Lower lobe of right lung (tissue), 2 donors: ENCODE measurements around the gene NXPH2. TPM values are rescaled to one million over a fixed set of nuclear protein-coding genes. Genes with fewer than 3 reads are reported as not detected.

Experiments
- ATAC-seq, 2 donors: fragments of 200-7000 bp; cut with Tn5 transposase; one replicate each; pipeline ENCODE4 v1.9.1; 2020 to 2022; ENCODE audit warnings: mild to moderate bottlenecking in 2 of 2, moderate library complexity in 2 of 2
- DNase-seq: peaks from one replicate; pipeline ENCODE4 v3.0.0-alpha.2; 2020
- H3K27ac ChIP-seq: fragments of 200-600 bp; one replicate; pipeline ENCODE4 v1.8.0; 2022
- H3K27me3 ChIP-seq: fragments of 200-600 bp; one replicate; pipeline ENCODE4 v1.8.0; 2022; ENCODE audit warnings: low read depth
- H3K36me3 ChIP-seq: fragments of 200-600 bp; one replicate; pipeline ENCODE4 v1.8.0; 2022; ENCODE audit warnings: mild to moderate bottlenecking
- H3K4me1 ChIP-seq: fragments of 200-600 bp; one replicate; pipeline ENCODE4 v1.8.0; 2022
- H3K4me3 ChIP-seq: fragments of 200-600 bp; one replicate; pipeline ENCODE4 v1.8.0; 2022; ENCODE audit warnings: mild to moderate bottlenecking
- H3K9me3 ChIP-seq: fragments of 200-600 bp; one replicate; pipeline ENCODE4 v1.8.0; 2022
- intact Hi-C: fragments of 100-400 bp; cut with DNase I; formaldehyde crosslinking; loops from one replicate; pipeline ENCODE4 v1.11.0; 2022
- long read RNA-seq: library from polyadenylated mRNA; unstranded; transcript quantifications from one replicate; pipeline ENCODE4 v2.0.0, GENCODE V29; 2021
- total RNA-seq: library from RNA; stranded (reverse); fragmentation: NEBNext Ultra II Directional; extraction: Animal tissue kit (Norgen Biotek cat#: 25700); gene quantifications from one replicate; pipeline ENCODE4 v1.2.1, GENCODE V29; 2021
- TF ChIP-seq, protein P1 (sequence below): fragments of 200-600 bp; IDR thresholded peaks from one replicate; pipeline ENCODE4 v1.8.0; 2022; ENCODE audit warnings: antibody characterized with exemption, mild to moderate bottlenecking
- donor health status: DM: no; HTN: yes; CAD: no; lungs with severe emphysema.

Gene NXPH2
- total RNA-seq: not detected
- long read RNA-seq: 0 reads

DNA sequence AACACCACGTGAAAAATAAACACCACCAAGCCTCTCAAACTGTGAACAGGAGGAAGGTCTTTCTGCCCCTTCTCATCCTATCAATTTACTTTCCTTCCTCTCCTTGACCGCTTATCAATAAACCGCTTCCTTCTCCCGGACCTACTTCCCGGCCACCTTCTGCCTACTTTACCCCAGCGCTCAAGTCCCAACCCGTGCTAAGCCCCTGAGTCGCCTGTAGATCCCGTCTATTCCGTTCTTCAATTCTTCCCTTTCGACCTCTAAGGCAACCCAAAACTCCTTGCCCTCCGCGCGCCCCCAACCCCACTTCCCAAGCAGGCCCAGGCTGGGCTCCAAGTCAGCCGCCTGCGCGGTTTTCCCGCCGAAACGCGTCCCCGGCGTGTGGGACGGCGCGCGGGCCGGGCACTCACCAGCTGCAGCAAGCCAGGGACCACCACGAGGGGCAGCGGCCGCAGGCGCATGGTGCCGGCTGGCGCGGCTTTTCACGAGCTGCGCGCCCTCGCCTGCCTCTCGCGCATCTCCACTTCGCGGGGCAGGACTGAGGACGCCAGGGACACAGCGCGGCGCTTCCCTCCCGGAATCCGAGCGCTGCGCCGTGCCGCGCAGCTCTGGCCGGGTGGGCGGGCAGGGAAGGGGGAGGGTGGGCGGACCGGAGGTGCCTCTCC lies at the start of gene NXPH2:
TSS of gene NXPH2 (minus strand) at position 610 of the 665 bp plus-strand sequence. CDS start at position 461, 149 bp downstream.
- ATAC-seq (peak; percentile 18 to 39), DNase-seq (no peak)
- H3K9me3 ChIP-seq: no peaks in the 10 kb centered on the region
- TF ChIP-seq, protein P1, sequence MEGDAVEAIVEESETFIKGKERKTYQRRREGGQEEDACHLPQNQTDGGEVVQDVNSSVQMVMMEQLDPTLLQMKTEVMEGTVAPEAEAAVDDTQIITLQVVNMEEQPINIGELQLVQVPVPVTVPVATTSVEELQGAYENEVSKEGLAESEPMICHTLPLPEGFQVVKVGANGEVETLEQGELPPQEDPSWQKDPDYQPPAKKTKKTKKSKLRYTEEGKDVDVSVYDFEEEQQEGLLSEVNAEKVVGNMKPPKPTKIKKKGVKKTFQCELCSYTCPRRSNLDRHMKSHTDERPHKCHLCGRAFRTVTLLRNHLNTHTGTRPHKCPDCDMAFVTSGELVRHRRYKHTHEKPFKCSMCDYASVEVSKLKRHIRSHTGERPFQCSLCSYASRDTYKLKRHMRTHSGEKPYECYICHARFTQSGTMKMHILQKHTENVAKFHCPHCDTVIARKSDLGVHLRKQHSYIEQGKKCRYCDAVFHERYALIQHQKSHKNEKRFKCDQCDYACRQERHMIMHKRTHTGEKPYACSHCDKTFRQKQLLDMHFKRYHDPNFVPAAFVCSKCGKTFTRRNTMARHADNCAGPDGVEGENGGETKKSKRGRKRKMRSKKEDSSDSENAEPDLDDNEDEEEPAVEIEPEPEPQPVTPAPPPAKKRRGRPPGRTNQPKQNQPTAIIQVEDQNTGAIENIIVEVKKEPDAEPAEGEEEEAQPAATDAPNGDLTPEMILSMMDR: no peak
- H3K36me3 ChIP-seq: no peaks in the 10 kb centered on the region
- H3K27ac ChIP-seq: no peak within 1 kb of the TSS
- intact Hi-C loops: no loop called here
- H3K27me3 ChIP-seq: peaks cover 58% of the 10 kb centered on the region
- peak within 1 kb of the TSS; percentile 28 for H3K4me3 ChIP-seq
- H3K4me1 ChIP-seq: peaks cover 15% of the 10 kb centered on the region

DNA sequence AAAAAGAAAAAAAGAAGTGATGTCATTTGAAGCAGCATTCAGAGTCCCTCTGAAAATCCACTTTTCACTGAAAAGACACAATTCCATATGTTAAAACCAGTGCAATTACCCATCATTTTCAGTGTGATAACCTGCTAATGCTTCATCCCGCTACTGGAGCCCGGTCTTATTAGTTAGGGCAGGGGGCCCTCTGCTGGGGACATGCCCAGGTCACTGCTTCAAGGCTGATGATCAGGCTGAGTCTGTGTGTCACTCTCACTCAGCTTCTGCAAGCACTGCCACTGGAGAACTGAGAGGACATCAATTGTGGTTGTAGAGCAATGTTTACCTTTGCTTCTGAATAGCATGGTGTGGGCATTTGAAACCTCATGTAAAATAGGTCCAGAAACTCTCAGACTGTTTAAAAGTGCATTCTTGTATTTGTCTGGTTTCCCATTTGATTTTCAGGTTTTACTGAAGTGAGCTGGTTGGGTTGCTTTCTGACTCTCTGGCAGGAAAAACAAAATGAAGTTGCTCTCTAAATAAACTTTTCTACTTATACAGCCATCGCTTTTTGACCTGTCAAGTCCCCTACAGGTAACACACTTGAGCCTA lies 49.2 kb upstream of the NXPH2 start:
- peak; percentile 50 to 61 for ATAC-seq
- no peaks in the 10 kb centered on the region for H3K36me3 ChIP-seq
- peak; percentile 42 for DNase-seq
- TF ChIP-seq, protein P1: peak; percentile 19
- H3K9me3 ChIP-seq: no peaks in the 10 kb centered on the region
- H3K27ac ChIP-seq: no peak overlapping the region
- no peaks in the 10 kb centered on the region for H3K27me3 ChIP-seq
- no peaks in the 10 kb centered on the region for H3K4me1 ChIP-seq
- no peak overlapping the region for H3K4me3 ChIP-seq
- intact Hi-C loops: no loop called here

DNA sequence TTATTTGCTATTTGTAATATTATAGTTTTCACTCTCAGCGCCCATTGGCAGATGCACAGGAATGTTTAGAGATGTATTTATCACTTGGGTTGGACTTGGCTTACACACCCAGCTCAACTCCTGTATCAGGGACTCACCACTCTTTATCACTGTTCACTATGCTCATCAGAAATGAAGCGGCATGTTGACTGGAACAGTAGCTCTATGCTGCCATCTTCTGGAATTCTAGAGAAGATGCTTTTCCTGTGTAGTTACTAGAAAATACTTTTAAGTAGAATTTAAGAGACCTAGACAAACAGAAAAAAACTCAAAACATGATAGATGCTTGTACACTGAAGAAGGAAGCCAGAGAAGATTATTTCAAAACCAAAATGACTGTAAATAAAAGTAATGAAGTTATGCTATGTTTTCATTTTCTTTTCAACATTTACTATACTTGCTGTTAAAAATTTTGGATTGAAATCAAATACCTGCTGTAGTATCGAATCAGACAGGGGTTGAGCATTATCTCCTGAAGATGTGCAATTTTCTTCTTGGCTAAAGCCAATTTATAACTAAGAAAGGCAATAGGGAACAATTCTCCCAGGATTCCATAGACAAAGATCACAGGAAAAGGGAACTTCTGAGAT lies 47.4 kb upstream of the NXPH2 start:
- H3K4me1 ChIP-seq: no peaks in the 10 kb centered on the region
- TF ChIP-seq, protein P1: peak; percentile 67
- H3K4me3 ChIP-seq: no peak overlapping the region
- no peaks in the 10 kb centered on the region for H3K9me3 ChIP-seq
- no peak overlapping the region for H3K27ac ChIP-seq
- H3K27me3 ChIP-seq: no peaks in the 10 kb centered on the region
- H3K36me3 ChIP-seq: no peaks in the 10 kb centered on the region
- DNase-seq: no peak
- peak; percentile 69 to 77 for ATAC-seq
- intact Hi-C loops: no loop called here

DNA sequence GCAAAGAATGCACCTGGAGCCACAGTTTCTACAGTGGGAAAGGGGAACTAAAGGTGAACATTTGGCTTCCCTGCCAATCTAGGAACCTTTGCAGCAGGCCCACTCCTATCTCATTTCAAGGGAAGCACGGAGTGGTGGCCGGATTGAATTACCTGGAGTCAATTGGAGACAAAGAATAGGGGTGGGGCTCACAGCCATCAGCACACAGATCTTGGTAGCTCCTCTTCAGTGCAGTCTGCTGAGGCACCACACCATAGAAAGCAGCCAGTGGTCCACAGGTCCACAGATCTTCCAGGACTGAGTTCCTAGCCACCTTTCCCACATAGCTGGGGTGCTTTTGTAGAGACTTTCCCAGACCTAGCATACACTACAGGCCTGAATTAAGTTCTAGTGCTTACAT lies 43.5 kb upstream of the NXPH2 start:
- TF ChIP-seq, protein P1: no peak
- Histone ChIP-seq H3K27ac (no peak overlapping the region), H3K4me1 (no peaks in the 10 kb centered on the region), H3K4me3 (no peak overlapping the region), H3K36me3 (no peaks in the 10 kb centered on the region), H3K9me3 (no peaks in the 10 kb centered on the region), H3K27me3 (no peaks in the 10 kb centered on the region)
- no peak for ATAC-seq
- intact Hi-C loops: no loop called here
- DNase-seq: no peak

DNA sequence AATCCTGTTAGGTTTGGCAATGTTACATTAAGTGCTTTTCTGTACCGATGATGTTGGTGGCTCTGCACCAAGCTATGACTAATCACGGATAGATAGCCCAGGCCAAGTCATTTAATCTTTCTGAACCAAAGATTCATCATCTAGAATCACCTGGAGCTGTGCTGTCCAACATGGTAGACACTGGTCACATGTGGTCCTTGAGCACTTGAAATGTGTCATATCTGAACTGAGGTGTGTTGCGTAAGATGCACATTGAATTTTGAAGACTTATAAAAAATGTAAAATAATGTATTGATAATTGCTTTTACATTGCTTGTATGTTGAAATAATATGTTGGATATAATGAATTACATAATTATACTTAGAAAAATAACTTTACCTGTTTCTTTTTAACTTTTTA lies 39.8 kb upstream of the NXPH2 start:
- no peaks in the 10 kb centered on the region for H3K27me3 ChIP-seq
- no peak for ATAC-seq
- no peaks in the 10 kb centered on the region for H3K4me1 ChIP-seq
- DNase-seq: no peak
- intact Hi-C loops: no loop called here
- H3K27ac ChIP-seq: no peak overlapping the region
- H3K4me3 ChIP-seq: no peak overlapping the region
- TF ChIP-seq, protein P1: no peak
- H3K9me3 ChIP-seq: no peaks in the 10 kb centered on the region
- no peaks in the 10 kb centered on the region for H3K36me3 ChIP-seq
